H1 (cell line): Measurements from ENCODE around the gene PDP2. TPM values are rescaled to one million over a fixed set of nuclear protein-coding genes. Genes with fewer than 3 reads are reported as not detected.

Source experiments
- CTCF ChIA-PET: fragments of 300-600 bp; sonication (Branson Sonifier 250); formaldehyde crosslinking; loops from one replicate; lab custom pipeline; 2021; ENCODE audit not compliant: partially characterized antibody; lab: Charles Lee
- POLR2A ChIA-PET: fragments of 300-600 bp; sonication (Branson Sonifier 250); formaldehyde crosslinking; loops from one replicate; lab custom pipeline; 2021; ENCODE audit warnings: inconsistent platforms; ENCODE audit not compliant: partially characterized antibody; lab: Charles Lee
- DNase-seq, 2 experiments: peaks; one replicate each; pipeline versions ENCODE4 v3.0.0 to v3.0.0-alpha.2; 2010 to 2022; ENCODE audit warnings: low spot score in 2 of 2, low read depth in 1 of 2, mixed read lengths in 1 of 2
- FAIRE-seq: peaks from 2 replicates; lab custom pipeline; 2011; peaks lifted over from hg19 to GRCh38; lab: Jason Lieb, UNC
- H2AFZ ChIP-seq: 2 replicates; pipeline ENCODE4 v1.8.1; 2012; ENCODE audit warnings: low read length, inconsistent platforms
- H2AK5ac ChIP-seq: 2 replicates; pipeline ENCODE4 v1.6.1; 2013; ENCODE audit warnings: low read depth, low read length
- H2BK120ac ChIP-seq: replicated peaks from 2 replicates; pipeline ENCODE3; 2013; ENCODE audit warnings: low read depth, low read length, inconsistent platforms
- H2BK12ac ChIP-seq: 2 replicates; pipeline ENCODE4 v1.6.1; 2013; ENCODE audit warnings: low read depth, low read length
- H2BK15ac ChIP-seq: 2 replicates; pipeline ENCODE4 v1.6.1; 2013; ENCODE audit warnings: low read length
- H2BK20ac ChIP-seq: 2 replicates; pipeline ENCODE4 v1.6.1; 2013; ENCODE audit warnings: low read length
- H2BK5ac ChIP-seq: 2 replicates; pipeline ENCODE4 v1.6.1; 2013; ENCODE audit warnings: low read depth, low read length
- H3K14ac ChIP-seq: 2 replicates; pipeline ENCODE4 v1.6.1; 2013; ENCODE audit warnings: inconsistent platforms; ENCODE audit not compliant: insufficient read length
- H3K18ac ChIP-seq: 2 replicates; pipeline ENCODE4 v1.6.1; 2013; ENCODE audit warnings: low read length; ENCODE audit errors: extremely low read depth
- H3K23ac ChIP-seq: 2 replicates; pipeline ENCODE4 v1.6.1; 2013; ENCODE audit warnings: inconsistent platforms; ENCODE audit not compliant: insufficient read length
- H3K23me2 ChIP-seq: 2 replicates; pipeline ENCODE4 v1.6.1; 2013; ENCODE audit warnings: low read depth, low read length
- H3K27ac ChIP-seq: 2 replicates; pipeline ENCODE4 v1.6.1; 2011; ENCODE audit warnings: low read depth, low read length, inconsistent platforms
- H3K27me3 ChIP-seq, 4 experiments: replicated peaks in 1 of 4; 1 replicate in 1 of 4; 2 replicates in 3 of 4; pipeline versions ENCODE4 v1.6.1 to v1.8.1; 2011 to 2013; ENCODE audit warnings: low read length in 3 of 4, mild to moderate bottlenecking in 3 of 4, inconsistent platforms in 2 of 4, mixed read lengths in 2 of 4, moderate library complexity in 1 of 4; ENCODE audit not compliant: control insufficient read depth in 3 of 4, insufficient read depth in 3 of 4; ENCODE audit errors: extremely low read depth in 1 of 4
- H3K36me3 ChIP-seq, 4 experiments: 2 replicates each; pipeline versions ENCODE4 v1.6.1 to v1.8.1; 2011 to 2013; ENCODE audit warnings: mild to moderate bottlenecking in 4 of 4, low read length in 3 of 4, moderate library complexity in 2 of 4, control low read depth in 1 of 4, inconsistent platforms in 1 of 4; ENCODE audit not compliant: insufficient read depth in 4 of 4, control insufficient read depth in 2 of 4
- H3K4ac ChIP-seq: replicated peaks from 2 replicates; pipeline ENCODE3; 2013; ENCODE audit warnings: low read length, low read depth, mixed read lengths, inconsistent platforms; ENCODE audit not compliant: insufficient read length
- H3K4me1 ChIP-seq, 4 experiments: replicated peaks in 1 of 4; 1 replicate in 1 of 4; 2 replicates in 3 of 4; pipeline versions ENCODE4 v1.6.1 to v1.8.1; 2011 to 2013; ENCODE audit warnings: low read length in 3 of 4, inconsistent platforms in 2 of 4, mixed read lengths in 1 of 4; ENCODE audit not compliant: insufficient read depth in 4 of 4, control insufficient read depth in 3 of 4
- H3K4me2 ChIP-seq, 2 experiments: 2 replicates each; pipeline versions ENCODE4 v1.6.1 to v1.8.1; 2011 to 2013; ENCODE audit warnings: low read depth in 2 of 2, low read length in 2 of 2, control low read depth in 1 of 2, inconsistent platforms in 1 of 2, mild to moderate bottlenecking in 1 of 2; ENCODE audit not compliant: insufficient read depth in 1 of 2
- H3K4me3 ChIP-seq, 4 experiments: fragments of 200-600, 300-600 bp in 1 of 4; sonication (generic), shearing (Covaris generic), sonication (Bioruptor Twin) in 1 of 4; 2 replicates each; pipeline versions ENCODE4 v1.5.1 to v1.8.1; 2011 to 2016; ENCODE audit warnings: low read length in 4 of 4, low read depth in 3 of 4, control low read depth in 2 of 4, inconsistent platforms in 2 of 4, mild to moderate bottlenecking in 2 of 4, mixed read lengths in 1 of 4, moderate library complexity in 1 of 4; ENCODE audit not compliant: insufficient read depth in 2 of 4; ENCODE audit errors: extremely low read depth in 1 of 4
- H3K56ac ChIP-seq: replicated peaks from 2 replicates; pipeline ENCODE3; 2013; ENCODE audit warnings: low read depth, mild to moderate bottlenecking, mixed read lengths, low read length, inconsistent platforms; ENCODE audit not compliant: insufficient read length
- H3K79me1 ChIP-seq: 2 replicates; pipeline ENCODE4 v1.6.1; 2013; ENCODE audit warnings: low read depth, low read length, control low read depth
- H3K79me2 ChIP-seq, 2 experiments: 2 replicates each; pipeline versions ENCODE4 v1.6.1 to v1.8.1; 2012 to 2013; ENCODE audit warnings: low read length in 2 of 2, mild to moderate bottlenecking in 2 of 2, inconsistent platforms in 1 of 2; ENCODE audit not compliant: insufficient read depth in 2 of 2, control insufficient read depth in 1 of 2
- H3K9ac ChIP-seq, 4 experiments: replicated peaks in 1 of 4; 1 replicate in 1 of 4; 2 replicates in 3 of 4; pipeline versions ENCODE4 v1.6.1 to v1.8.1; 2011 to 2013; ENCODE audit warnings: low read depth in 3 of 4, low read length in 3 of 4, control low read depth in 2 of 4, mild to moderate bottlenecking in 2 of 4, moderate library complexity in 2 of 4, inconsistent platforms in 1 of 4; ENCODE audit errors: extremely low read depth in 1 of 4
- H3K9me3 ChIP-seq, 2 experiments: 2 replicates each; pipeline versions ENCODE4 v1.6.1 to v1.8.1; 2012 to 2013; ENCODE audit warnings: mild to moderate bottlenecking in 2 of 2, moderate library complexity in 2 of 2, control low read depth in 1 of 2, inconsistent platforms in 1 of 2, low read depth in 1 of 2, low read length in 1 of 2, mixed read lengths in 1 of 2; ENCODE audit not compliant: insufficient read depth in 2 of 2
- H4K20me1 ChIP-seq, 2 experiments: replicated peaks in 1 of 2; 2 replicates each; pipeline versions ENCODE3 to v1.8.1; 2011 to 2013; ENCODE audit warnings: inconsistent platforms in 2 of 2, low read length in 2 of 2, mild to moderate bottlenecking in 1 of 2; ENCODE audit not compliant: insufficient read depth in 2 of 2, control insufficient read depth in 1 of 2
- H4K5ac ChIP-seq: 2 replicates; pipeline ENCODE4 v1.6.1; 2013; ENCODE audit warnings: low read length, low read depth, mixed read lengths, inconsistent platforms; ENCODE audit not compliant: insufficient read length
- H4K8ac ChIP-seq: 2 replicates; pipeline ENCODE4 v1.8.0; 2013; ENCODE audit warnings: mild to moderate bottlenecking, moderate library complexity, low read length, inconsistent platforms; ENCODE audit not compliant: insufficient read depth; ENCODE audit errors: extremely low read depth
- H4K91ac ChIP-seq: replicated peaks from 2 replicates; pipeline ENCODE3; 2013; ENCODE audit warnings: low read length, mixed read lengths, inconsistent platforms; ENCODE audit not compliant: insufficient read length
- CBX8 ChIP-seq: fragments of 300-800, 300-1000 bp; sonication (generic); IDR thresholded peaks from 2 replicates; pipeline ENCODE4 v1.7.1; 2016; ENCODE audit warnings: low read depth, low read length, borderline replicate concordance
- CHD2 ChIP-seq: IDR thresholded peaks from 2 replicates; pipeline ENCODE4 v1.6.1; 2012; ENCODE audit warnings: low read length, improper control_type of control experiment
- CREB1 ChIP-seq: IDR thresholded peaks from 2 replicates; pipeline ENCODE4 v1.6.1; 2012; ENCODE audit warnings: inconsistent platforms
- PHF8 ChIP-seq: fragments of 200-600 bp; sonication (generic); conservative IDR thresholded peaks from 2 replicates; pipeline ENCODE4 v1.7.1; 2012; ENCODE audit warnings: low read depth, mild to moderate bottlenecking, inconsistent platforms, low read length, moderate library complexity
- POLR2A ChIP-seq, 2 experiments: IDR thresholded peaks; 1 replicate in 1 of 2; 2 replicates in 1 of 2; pipeline ENCODE4 v1.6.1; 2011; ENCODE audit warnings: low read depth in 2 of 2, low read length in 2 of 2, mild to moderate bottlenecking in 2 of 2; ENCODE audit errors: control extremely low read depth in 1 of 2
- RXRA ChIP-seq: IDR thresholded peaks from 2 replicates; pipeline ENCODE4 v1.6.1; 2011; ENCODE audit warnings: low read depth, mild to moderate bottlenecking, low read length, moderate library complexity; ENCODE audit not compliant: insufficient read depth
- SIX5 ChIP-seq: IDR thresholded peaks from 2 replicates; pipeline ENCODE4 v1.6.1; 2011; ENCODE audit warnings: mild to moderate bottlenecking, low read depth, low read length
- TCF12 ChIP-seq: IDR thresholded peaks from 2 replicates; pipeline ENCODE4 v1.6.1; 2011; ENCODE audit warnings: low read depth, mild to moderate bottlenecking, low read length
- WGBS, 2 experiments: shearing (Covaris generic) in 1 of 2; methylation state at CpG; one replicate each; pipeline versions ENCODE4 v1.1.6 to v1.1.7; 2013 to 2015; ENCODE audit warnings: low lambda C conversion rate in 2 of 2, mixed read lengths in 2 of 2, inconsistent platforms in 1 of 2, low coverage in 1 of 2, missing lambda C conversion rate in 1 of 2; ENCODE audit not compliant: insufficient replicate concordance in 2 of 2, insufficient coverage in 1 of 2, insufficient read length in 1 of 2; ENCODE audit errors: extremely low coverage in 1 of 2, missing lambda C conversion rate in 1 of 2; 5-methylcytosine and 5-hydroxymethylcytosine counted together
- polyA plus RNA-seq, 7 experiments: library from polyadenylated mRNA; depleted of rRNA in 3 of 7; stranded (reverse) in 5 of 7; unstranded in 2 of 7; fragments of >200 nt in 5 of 7; fragments of 200-250 nt in 2 of 7; gene quantifications; 1 replicate in 5 of 7; 2 replicates in 1 of 7; 4 replicates in 1 of 7; pipeline versions ENCODE4 v1.2.1 to v1.2.3, GENCODE V29; 2011 to 2013; ENCODE audit warnings: missing spikeins in 2 of 7, mixed read lengths in 2 of 7
- total RNA-seq: library from RNA; stranded (reverse); fragmentation: NEBNext Ultra II Directional; extraction: Animal tissue kit (Norgen Biotek cat#: 25700); gene quantifications from 2 replicates; pipeline ENCODE4 v1.2.1, GENCODE V29; 2021

Gene PDP2
- total and polyA plus RNA-seq, 2 of the 8 experiments (the other 6 are each of a cell fraction or from before 2014, with no cell fraction given): 11.7 to 36.5 TPM

GRCh38 chr16:66919569-66920298, 39.4 kb downstream of the PDP2 start:
- no peak overlapping the region for H3K23ac ChIP-seq
- no peak overlapping the region for H2BK15ac ChIP-seq
- no peak overlapping the region for H3K4me2 ChIP-seq
- DNase-seq (no peak), FAIRE-seq (no peak)
- no peak overlapping the region for H3K18ac ChIP-seq
- H2BK120ac ChIP-seq: no peak overlapping the region
- WGBS, 2 experiments: 87% methylated on average over 5 of the region's 5 CpGs; no CpG with 5 or more reads in 1 of the 2 experiments
- no peak overlapping the region for H2AFZ ChIP-seq
- H3K36me3 ChIP-seq: no peaks in the 10 kb centered on the region
- H3K4me3 ChIP-seq: no peak overlapping the region
- no peak overlapping the region for H3K4ac ChIP-seq
- no peak overlapping the region for H4K5ac ChIP-seq
- H3K9ac ChIP-seq: no peak overlapping the region; a peak in 1 of 7 replicates
- no peak overlapping the region for H2BK12ac ChIP-seq
- H3K27ac ChIP-seq: no peak overlapping the region
- ChIA-PET POLR2A (interaction anchor here (1.2 to 1.7 kb wide), 5 partner anchors 14 to 40 kb away, joined by 3 to 5 read pairs (median 3); partner anchors contain the start of gene PDP2), CTCF (interaction anchor here (0.8 to 42.0 kb wide), 7 partner anchors 4 to 168 kb away, joined by 3 to 1009 read pairs (median 5); partner anchors contain the start of genes CDH16, CES3, DYNC1LI2 and PDP2)
- TF ChIP-seq RXRA (no peak), CBX8 (no peak), CREB1 (no peak), TCF12 (no peak), PHF8 (no peak), CHD2 (no peak), POLR2A (IDR thresholded peaks at IDR 0.05; ENCODE audit: control extremely low read depth in 1 of 2, low read depth in 2 of 2, low read length in 2 of 2) (no peak), SIX5 (no peak)
- H3K27me3 ChIP-seq: peaks cover 4 to 19% (median 14%) of the 10 kb centered on the region in 4 experiments; a peak in 6 of 7 replicates
- no peaks in the 10 kb centered on the region; the same call in 1 of the 2 replicates for H3K23me2 ChIP-seq
- H3K4me1 ChIP-seq: no peaks in the 10 kb centered on the region; a peak in 1 of 7 replicates
- H2BK5ac ChIP-seq: no peak overlapping the region
- H2AK5ac ChIP-seq: no peak overlapping the region
- H3K14ac ChIP-seq: no peak overlapping the region
- no peak overlapping the region for H4K91ac ChIP-seq
- no peak overlapping the region for H4K8ac ChIP-seq
- no peaks in the 10 kb centered on the region for H3K9me3 ChIP-seq
- no peak overlapping the region for H2BK20ac ChIP-seq
- H3K56ac ChIP-seq: no peak overlapping the region
- H3K79me1 ChIP-seq: peaks cover 2% of the 10 kb centered on the region; the same call in 1 of the 2 replicates
- H4K20me1 ChIP-seq: peaks cover 0 to 4% of the 10 kb centered on the region in 2 experiments
- no peaks in the 10 kb centered on the region for H3K79me2 ChIP-seq
